HEK293 (cell line): ENCODE measurements around the gene FILIP1.

Experiments used
- CTCF ChIA-PET: fragments of 350-600 bp; formaldehyde crosslinking; extraction: SDS; loops from one replicate; lab custom pipeline; 2021; ENCODE audit warnings: antibody characterized with exemption; lab: Yijun Ruan, JAX
- POLR2A ChIA-PET: fragments of 300-600 bp; formaldehyde crosslinking; extraction: SDS; loops from one replicate; lab custom pipeline; 2020; ENCODE audit warnings: antibody characterized with exemption, inconsistent platforms; lab: Yijun Ruan, JAX
- H3K27ac ChIP-seq: fragments of 200-500 bp; sonication (Bioruptor generic); 2 replicates; pipeline ENCODE4 v1.5.1; 2014; ENCODE audit warnings: low read depth, low read length, control low read depth, inconsistent platforms; ENCODE audit errors: extremely low read depth
- H3K36me3 ChIP-seq, 2 experiments: fragments of 200-500 bp in 1 of 2; sonication (Bioruptor generic) in 1 of 2; 1 replicate in 1 of 2; 2 replicates in 1 of 2; pipeline ENCODE4 v1.5.1; 2014 to 2017; ENCODE audit warnings: inconsistent platforms in 2 of 2, low read length in 2 of 2; ENCODE audit not compliant: control insufficient read depth in 2 of 2, insufficient read depth in 1 of 2
- H3K4me1 ChIP-seq: fragments of 200-500 bp; sonication (Bioruptor generic); 2 replicates; pipeline ENCODE4 v1.5.1; 2014; ENCODE audit warnings: mild to moderate bottlenecking, low read length, inconsistent platforms; ENCODE audit not compliant: control insufficient read depth, insufficient read depth
- H3K4me3 ChIP-seq: 2 replicates; pipeline ENCODE4 v1.5.1; 2011; ENCODE audit warnings: low read depth, mild to moderate bottlenecking, control low read depth, low read length, moderate library complexity
- H3K9me3 ChIP-seq: fragments of 200-500 bp; sonication (Bioruptor generic); 2 replicates; pipeline ENCODE4 v1.5.1; 2014; ENCODE audit warnings: low read depth, low read length, inconsistent platforms; ENCODE audit not compliant: control insufficient read depth, insufficient read depth
- BCL11A ChIP-seq: fragments of 450-650 bp; formaldehyde crosslinking; IDR thresholded peaks from 2 replicates; pipeline ENCODE4 v1.5.1; 2016; ENCODE audit warnings: low read depth, missing biosample characterization, missing genetic modification characterization
- FEZF1 ChIP-seq: fragments of 450-650 bp; formaldehyde crosslinking; IDR thresholded peaks from 2 replicates; pipeline ENCODE4 v1.5.1; 2016; ENCODE audit warnings: missing biosample characterization, missing genetic modification characterization
- SP2 ChIP-seq: fragments of 450-650 bp; formaldehyde crosslinking; IDR thresholded peaks from 2 replicates; pipeline ENCODE4 v1.5.1; 2016; ENCODE audit warnings: missing biosample characterization, missing genetic modification characterization
- SP3 ChIP-seq: fragments of 450-650 bp; formaldehyde crosslinking; IDR thresholded peaks from 2 replicates; pipeline ENCODE4 v1.5.1; 2016; ENCODE audit warnings: missing biosample characterization, missing genetic modification characterization
- SP7 ChIP-seq: fragments of 450-650 bp; formaldehyde crosslinking; IDR thresholded peaks from 2 replicates; pipeline ENCODE4 v1.5.1; 2016; ENCODE audit warnings: missing biosample characterization, missing genetic modification characterization
- ZBTB1 ChIP-seq: fragments of 450-650 bp; formaldehyde crosslinking; IDR thresholded peaks from 2 replicates; pipeline ENCODE4 v1.5.1; 2016; ENCODE audit warnings: missing biosample characterization, missing genetic modification characterization
- ZBTB48 ChIP-seq: fragments of 450-650 bp; formaldehyde crosslinking; IDR thresholded peaks from 2 replicates; pipeline ENCODE4 v1.5.1; 2016; ENCODE audit warnings: missing biosample characterization, missing genetic modification characterization
- ZNF138 ChIP-seq: fragments of 450-650 bp; formaldehyde crosslinking; IDR thresholded peaks from 2 replicates; pipeline ENCODE4 v1.5.1; 2016; ENCODE audit warnings: missing biosample characterization, missing genetic modification characterization, borderline replicate concordance
- ZNF214 ChIP-seq: fragments of 450-650 bp; formaldehyde crosslinking; IDR thresholded peaks from 2 replicates; pipeline ENCODE4 v1.5.1; 2017; ENCODE audit warnings: missing biosample characterization, mild to moderate bottlenecking, missing genetic modification characterization, borderline replicate concordance
- ZNF341 ChIP-seq: fragments of 450-650 bp; formaldehyde crosslinking; IDR thresholded peaks from 2 replicates; pipeline ENCODE4; 2016; ENCODE audit warnings: low read depth, missing biosample characterization, missing genetic modification characterization
- ZNF362 ChIP-seq: fragments of 450-650 bp; formaldehyde crosslinking; IDR thresholded peaks from 2 replicates; pipeline ENCODE4 v1.5.1; 2016; ENCODE audit warnings: missing biosample characterization, missing genetic modification characterization
- ZNF529 ChIP-seq: fragments of 450-650 bp; formaldehyde crosslinking; IDR thresholded peaks from 2 replicates; pipeline ENCODE4 v1.5.1; 2017; ENCODE audit warnings: missing genetic modification characterization, missing biosample characterization; ENCODE audit not compliant: insufficient replicate concordance
- ZNF560 ChIP-seq: fragments of 450-650 bp; formaldehyde crosslinking; IDR thresholded peaks from 2 replicates; pipeline ENCODE4 v1.5.1; 2017; ENCODE audit warnings: missing biosample characterization, missing genetic modification characterization, borderline replicate concordance
- ZNF585B ChIP-seq: fragments of 450-650 bp; formaldehyde crosslinking; IDR thresholded peaks from 2 replicates; pipeline ENCODE4 v1.5.1; 2016; ENCODE audit warnings: missing biosample characterization, missing genetic modification characterization
- ZNF600 ChIP-seq: fragments of 450-650 bp; formaldehyde crosslinking; IDR thresholded peaks from 2 replicates; pipeline ENCODE4 v1.5.1; 2016; ENCODE audit warnings: missing biosample characterization, missing genetic modification characterization
- ZNF664 ChIP-seq: fragments of 450-650 bp; formaldehyde crosslinking; IDR thresholded peaks from 2 replicates; pipeline ENCODE4 v1.5.1; 2016; ENCODE audit warnings: missing biosample characterization, missing genetic modification characterization
- ZNF670 ChIP-seq: fragments of 450-650 bp; formaldehyde crosslinking; IDR thresholded peaks from 2 replicates; pipeline ENCODE4 v1.5.1; 2016; ENCODE audit warnings: missing biosample characterization, missing genetic modification characterization, low read depth
- ZNF701 ChIP-seq: fragments of 450-650 bp; formaldehyde crosslinking; IDR thresholded peaks from 2 replicates; pipeline ENCODE4 v1.5.1; 2016; ENCODE audit warnings: missing biosample characterization, missing genetic modification characterization
- ZXDB ChIP-seq: fragments of 450-650 bp; formaldehyde crosslinking; IDR thresholded peaks from 2 replicates; pipeline ENCODE4 v1.5.1; 2016; ENCODE audit warnings: missing biosample characterization, missing genetic modification characterization
- TF ChIP-seq, protein P1 (sequence below): fragments of 450-650 bp; formaldehyde crosslinking; IDR thresholded peaks from 2 replicates; pipeline ENCODE4 v1.5.1; 2017; ENCODE audit warnings: missing biosample characterization, missing genetic modification characterization
- TF ChIP-seq, protein P2 (sequence below): fragments of 450-650 bp; formaldehyde crosslinking; IDR thresholded peaks from 2 replicates; pipeline ENCODE4 v1.5.1; 2016; ENCODE audit warnings: missing biosample characterization, missing genetic modification characterization
- TF ChIP-seq, protein P3 (sequence below): fragments of 450-650 bp; formaldehyde crosslinking; conservative IDR thresholded peaks from 2 replicates; pipeline ENCODE4 v1.5.1; 2016; ENCODE audit warnings: low read depth, missing biosample characterization, missing genetic modification characterization

FILIP1 gene

DNA sequence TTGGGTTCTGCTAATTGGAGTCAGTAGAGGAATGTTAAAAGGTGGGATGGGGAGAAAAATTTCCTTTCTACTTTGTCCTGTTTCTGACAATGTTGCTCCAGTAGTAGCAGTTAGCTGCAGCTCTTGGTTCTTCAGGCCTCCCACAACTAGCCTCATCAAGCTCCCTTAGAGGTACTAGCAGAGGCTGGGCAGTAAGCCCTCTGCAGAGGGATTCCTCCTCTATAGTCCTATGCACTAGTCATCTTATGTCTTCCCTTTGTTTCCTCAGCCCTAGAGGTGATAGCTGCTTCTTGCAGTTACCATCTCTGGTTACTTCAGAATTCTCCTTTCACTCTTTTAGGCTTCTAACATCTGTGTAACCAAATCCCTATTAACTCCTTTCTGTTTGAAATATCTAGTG, 99.8 kb downstream of the FILIP1 start:
- TF ChIP-seq ZNF585B (no peak), ZNF214 (tag by site-specific recombination) (no peak), ZNF664 (tag by site-specific recombination) (no peak)
- Histone ChIP-seq H3K27ac (no peak overlapping the region), H3K36me3 (no peaks in the 10 kb centered on the region), H3K9me3 (no peaks in the 10 kb centered on the region), H3K4me1 (peaks cover 9% of the 10 kb centered on the region), H3K4me3 (no peak overlapping the region)
- ChIA-PET POLR2A (interaction anchor here (1.6 kb wide), 1 partner anchor 19 kb away, joined by 3 read pairs; no protein-coding TSS in a partner anchor), CTCF (interaction anchor here (0.5 to 0.8 kb wide), 5 partner anchors 18 to 1655 kb away, joined by 3 to 4 read pairs (median 3); no protein-coding TSS in a partner anchor)

- ChIA-PET POLR2A (no interaction called here), CTCF (interaction anchor here (0.7 to 1.6 kb wide), 3 partner anchors 58 to 124 kb away, joined by 3 to 5 read pairs (median 3); no protein-coding TSS in a partner anchor)
- Histone ChIP-seq H3K9me3 (no peaks in the 10 kb centered on the region), H3K27ac (no peak overlapping the region), H3K4me3 (no peak overlapping the region), H3K4me1 (no peaks in the 10 kb centered on the region), H3K36me3 (no peaks in the 10 kb centered on the region)
- TF ChIP-seq ZXDB (tag by site-specific recombination): no peak
- no peak for TF ChIP-seq ZNF138 (tag by site-specific recombination)
- no peak for TF ChIP-seq FEZF1 (tag by site-specific recombination)
- TF ChIP-seq ZNF529 (tag by site-specific recombination): no peak
- TF ChIP-seq ZBTB48: no peak
- TF ChIP-seq ZNF560 (tag by site-specific recombination): no peak
- TF ChIP-seq, protein P1, sequence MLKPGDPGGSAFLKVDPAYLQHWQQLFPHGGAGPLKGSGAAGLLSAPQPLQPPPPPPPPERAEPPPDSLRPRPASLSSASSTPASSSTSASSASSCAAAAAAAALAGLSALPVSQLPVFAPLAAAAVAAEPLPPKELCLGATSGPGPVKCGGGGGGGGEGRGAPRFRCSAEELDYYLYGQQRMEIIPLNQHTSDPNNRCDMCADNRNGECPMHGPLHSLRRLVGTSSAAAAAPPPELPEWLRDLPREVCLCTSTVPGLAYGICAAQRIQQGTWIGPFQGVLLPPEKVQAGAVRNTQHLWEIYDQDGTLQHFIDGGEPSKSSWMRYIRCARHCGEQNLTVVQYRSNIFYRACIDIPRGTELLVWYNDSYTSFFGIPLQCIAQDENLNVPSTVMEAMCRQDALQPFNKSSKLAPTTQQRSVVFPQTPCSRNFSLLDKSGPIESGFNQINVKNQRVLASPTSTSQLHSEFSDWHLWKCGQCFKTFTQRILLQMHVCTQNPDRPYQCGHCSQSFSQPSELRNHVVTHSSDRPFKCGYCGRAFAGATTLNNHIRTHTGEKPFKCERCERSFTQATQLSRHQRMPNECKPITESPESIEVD (tag by site-specific recombination): no peak
- TF ChIP-seq, protein P2, sequence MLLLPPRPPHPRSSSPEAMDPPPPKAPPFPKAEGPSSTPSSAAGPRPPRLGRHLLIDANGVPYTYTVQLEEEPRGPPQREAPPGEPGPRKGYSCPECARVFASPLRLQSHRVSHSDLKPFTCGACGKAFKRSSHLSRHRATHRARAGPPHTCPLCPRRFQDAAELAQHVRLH (tag by site-specific recombination): no peak
- TF ChIP-seq SP3 (tag by site-specific recombination): no peak
- no peak for TF ChIP-seq ZNF664 (tag by site-specific recombination)
- TF ChIP-seq SP7 (tag by site-specific recombination): no peak
- no peak for TF ChIP-seq ZNF670 (tag by site-specific recombination)
- no peak for TF ChIP-seq ZNF600 (tag by site-specific recombination)
- TF ChIP-seq ZNF362 (tag by site-specific recombination): no peak
- no peak for TF ChIP-seq ZNF701
Observed at GRCh38 chr6:75391276-75391675, 102.3 kb downstream of the FILIP1 start.

DNA sequence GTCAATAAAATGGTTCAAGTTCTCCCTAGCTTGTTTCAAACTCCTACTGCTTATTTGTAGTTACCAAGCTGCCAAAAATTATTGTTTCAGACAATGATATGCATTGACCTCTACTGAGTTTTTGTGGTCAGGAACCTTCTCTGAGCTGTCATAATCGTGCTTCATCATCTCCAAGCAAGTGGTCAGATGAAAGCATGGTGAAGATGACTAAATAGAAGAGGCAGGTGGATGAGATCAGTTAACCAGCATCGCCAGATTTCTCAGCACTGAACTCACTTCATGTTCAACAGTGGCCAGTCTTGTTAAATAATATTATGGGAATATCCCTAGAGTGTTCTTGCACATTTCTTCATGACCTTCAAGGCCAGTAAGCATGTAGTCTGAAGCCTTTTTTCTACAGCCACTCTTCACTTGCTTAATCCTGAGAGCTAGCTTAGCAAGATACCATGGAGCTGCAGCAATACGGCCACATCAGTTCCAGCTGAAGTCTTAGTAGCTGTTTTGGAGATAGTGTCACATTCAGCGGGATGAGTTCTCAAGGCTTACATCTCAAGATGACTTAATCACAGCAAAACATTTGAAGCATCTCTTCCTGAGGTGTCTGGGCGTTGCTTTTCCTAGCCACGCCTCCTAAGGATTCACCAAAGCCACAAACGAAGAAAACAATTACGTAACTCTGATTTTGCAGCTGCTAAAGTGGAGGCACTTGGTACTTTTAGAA, 107.4 kb downstream of the FILIP1 start:
- Histone ChIP-seq H3K27ac (no peak overlapping the region), H3K36me3 (no peaks in the 10 kb centered on the region), H3K4me3 (no peak overlapping the region), H3K9me3 (no peaks in the 10 kb centered on the region), H3K4me1 (peaks cover 12% of the 10 kb centered on the region)
- ChIA-PET CTCF (interaction anchor here (0.6 to 1.7 kb wide), 6 partner anchors 11 to 1698 kb away, joined by 3 to 6 read pairs (median 3); no protein-coding TSS in a partner anchor), POLR2A (interaction anchor here (1.2 kb wide), 1 partner anchor 138 kb away, joined by 3 read pairs; no protein-coding TSS in a partner anchor)
- TF ChIP-seq ZBTB1 (tag by site-specific recombination) (no peak), BCL11A (tag by site-specific recombination) (no peak), SP2 (no peak), ZNF341 (tag by site-specific recombination) (no peak)
- TF ChIP-seq, protein P3, sequence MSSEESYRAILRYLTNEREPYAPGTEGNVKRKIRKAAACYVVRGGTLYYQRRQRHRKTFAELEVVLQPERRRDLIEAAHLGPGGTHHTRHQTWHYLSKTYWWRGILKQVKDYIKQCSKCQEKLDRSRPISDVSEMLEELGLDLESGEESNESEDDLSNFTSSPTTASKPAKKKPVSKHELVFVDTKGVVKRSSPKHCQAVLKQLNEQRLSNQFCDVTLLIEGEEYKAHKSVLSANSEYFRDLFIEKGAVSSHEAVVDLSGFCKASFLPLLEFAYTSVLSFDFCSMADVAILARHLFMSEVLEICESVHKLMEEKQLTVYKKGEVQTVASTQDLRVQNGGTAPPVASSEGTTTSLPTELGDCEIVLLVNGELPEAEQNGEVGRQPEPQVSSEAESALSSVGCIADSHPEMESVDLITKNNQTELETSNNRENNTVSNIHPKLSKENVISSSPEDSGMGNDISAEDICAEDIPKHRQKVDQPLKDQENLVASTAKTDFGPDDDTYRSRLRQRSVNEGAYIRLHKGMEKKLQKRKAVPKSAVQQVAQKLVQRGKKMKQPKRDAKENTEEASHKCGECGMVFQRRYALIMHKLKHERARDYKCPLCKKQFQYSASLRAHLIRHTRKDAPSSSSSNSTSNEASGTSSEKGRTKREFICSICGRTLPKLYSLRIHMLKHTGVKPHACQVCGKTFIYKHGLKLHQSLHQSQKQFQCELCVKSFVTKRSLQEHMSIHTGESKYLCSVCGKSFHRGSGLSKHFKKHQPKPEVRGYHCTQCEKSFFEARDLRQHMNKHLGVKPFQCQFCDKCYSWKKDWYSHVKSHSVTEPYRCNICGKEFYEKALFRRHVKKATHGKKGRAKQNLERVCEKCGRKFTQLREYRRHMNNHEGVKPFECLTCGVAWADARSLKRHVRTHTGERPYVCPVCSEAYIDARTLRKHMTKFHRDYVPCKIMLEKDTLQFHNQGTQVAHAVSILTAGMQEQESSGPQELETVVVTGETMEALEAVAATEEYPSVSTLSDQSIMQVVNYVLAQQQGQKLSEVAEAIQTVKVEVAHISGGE: no peak
